Activated CD4-positive, alpha-beta T cell treated with anti-CD3 and anti-CD28 coated beads, Interleukin-2, amount 50 U/mL, for 1 hour (primary cell): ENCODE measurements around the gene SLC25A17.
"Not testable (repeated sequence)": the region's sequence is repeated elsewhere in the genome, so short reads cannot be mapped to it uniquely, and the experiment has no call there.

ENCODE experiments used
- DNase-seq: peaks from one replicate; pipeline ENCODE4 v3.0.0-alpha.2; 2020

The SLC25A17 gene

GRCh38 chr22:40818192-40818746 lies 877 bp downstream of the SLC25A17 start:
- no peak for DNase-seq

DNA sequence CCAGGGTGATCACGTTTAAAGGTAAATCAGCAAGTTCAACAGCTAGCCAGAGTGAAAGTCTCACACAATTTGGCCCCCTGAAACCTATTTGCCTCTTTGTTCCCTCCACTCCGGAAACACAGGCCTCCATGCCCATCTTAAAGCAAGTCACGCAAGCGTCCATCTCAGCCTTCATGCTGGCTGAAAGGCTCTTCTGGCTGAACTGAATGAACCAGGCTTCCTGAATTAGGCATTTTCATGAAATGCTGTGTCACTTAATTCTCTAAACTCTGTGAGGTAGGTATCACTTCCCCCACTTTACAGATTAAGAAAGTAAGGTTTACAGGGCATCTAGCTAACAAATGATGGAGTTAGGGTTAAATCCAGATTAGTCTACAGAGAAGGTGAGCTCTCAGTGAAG lies 1.4 kb downstream of the SLC25A17 start:
- DNase-seq, result no peak

GRCh38 chr22:40813912-40814315 lies 5.2 kb downstream of the SLC25A17 start:
- DNase-seq, result no peak

DNA sequence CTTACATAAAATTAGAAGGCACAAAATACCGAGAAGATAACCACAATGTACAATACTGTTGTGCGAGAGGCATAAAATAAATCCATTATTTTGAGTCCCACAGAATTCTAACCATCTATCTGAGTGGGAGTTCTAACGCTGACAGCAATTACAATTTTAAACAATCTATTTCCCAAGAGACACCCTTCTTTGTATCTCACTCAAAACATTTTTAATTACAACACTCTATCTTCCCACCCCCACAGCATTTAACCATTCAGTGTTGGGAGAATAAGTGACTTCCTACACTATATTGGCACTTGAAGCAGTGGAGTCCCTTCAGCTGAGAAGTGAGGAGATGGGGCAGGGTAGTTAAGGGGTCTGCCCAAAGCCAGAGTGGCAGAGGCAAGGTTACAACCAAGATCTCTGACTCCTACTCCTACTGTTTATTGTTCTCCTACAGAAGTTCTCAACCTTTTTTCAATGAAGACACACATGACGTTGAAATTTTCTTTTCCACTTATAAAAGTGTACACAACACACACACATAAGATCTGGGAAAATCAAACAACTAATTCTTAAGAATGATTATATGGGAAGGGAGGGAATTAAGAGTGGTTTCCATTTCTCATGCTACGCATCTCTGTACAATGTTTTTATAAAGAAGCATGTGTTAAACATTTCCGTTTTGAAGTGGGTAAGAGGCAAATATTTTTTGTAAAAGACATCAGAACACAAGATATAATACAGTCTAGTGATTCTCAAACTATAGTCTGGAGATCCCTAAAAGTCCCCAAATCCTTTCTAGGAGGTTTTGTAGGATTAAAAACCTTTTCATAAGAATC lies 10.9 kb downstream of the SLC25A17 start:
- DNase-seq, result no peak

DNA sequence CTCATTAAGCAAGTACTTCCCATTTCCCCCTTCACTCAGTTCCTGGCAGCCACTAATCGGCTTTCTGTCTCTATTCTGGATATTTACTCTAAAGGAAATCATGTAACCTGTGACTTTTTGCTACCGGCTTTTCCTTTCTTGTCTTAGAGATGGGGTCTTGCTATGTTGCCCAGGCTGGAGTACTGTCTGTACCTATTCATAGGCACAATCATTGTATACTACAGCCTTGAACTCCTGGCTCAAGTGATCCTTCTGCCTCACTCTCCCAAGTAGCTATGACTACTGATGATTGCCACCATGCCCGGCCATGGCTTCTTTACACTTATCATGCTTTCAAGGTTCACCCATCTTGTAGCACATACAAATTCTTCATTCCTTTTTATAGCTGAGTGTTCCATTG lies 12.4 kb downstream of the SLC25A17 start:
- no peak for DNase-seq

GRCh38 chr22:40805699-40806203 lies 13.4 kb downstream of the SLC25A17 start:
- DNase-seq, result no peak

DNA sequence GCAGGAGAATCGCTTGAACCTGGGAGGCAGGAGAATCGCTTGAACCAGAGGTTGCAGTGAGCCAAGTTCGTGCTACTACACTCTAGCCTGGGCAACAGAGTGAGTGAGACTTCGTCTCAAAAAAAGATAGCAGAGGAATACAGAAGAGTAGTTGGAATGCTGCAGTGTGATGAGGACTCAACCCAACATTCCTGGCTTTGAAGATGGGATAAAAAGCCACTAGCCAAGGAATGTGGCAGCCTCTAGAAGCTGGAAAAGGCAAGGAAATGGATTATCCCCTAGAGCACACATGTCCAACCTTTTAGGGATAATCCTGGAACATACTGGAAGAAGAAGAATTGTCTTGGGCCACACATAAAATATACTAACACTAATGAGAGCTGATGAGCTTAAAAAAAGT lies 13.9 kb downstream of the SLC25A17 start:
- DNase-seq, result no peak

DNA sequence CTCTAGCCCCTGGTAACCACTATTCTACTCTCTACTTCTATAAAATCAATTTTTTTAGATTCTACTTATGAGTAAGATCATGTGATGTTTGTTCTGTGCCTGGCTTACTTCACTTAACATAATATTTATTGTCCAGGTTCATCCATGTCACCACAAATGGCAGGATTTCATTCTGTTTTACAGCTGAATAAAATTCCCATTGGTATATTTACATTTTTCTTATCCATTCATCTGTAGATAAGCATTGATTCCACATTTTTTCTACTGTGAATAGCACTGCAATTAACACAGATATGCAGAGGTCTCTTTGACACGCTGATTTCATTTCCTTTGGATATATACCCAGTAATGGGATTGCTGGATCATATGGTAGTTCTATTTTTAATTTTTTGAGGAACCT lies 15.8 kb downstream of the SLC25A17 start:
- DNase-seq, result no peak

- no peak for DNase-seq
These were observed 20.1 kb downstream of the SLC25A17 start for GRCh38 chr22:40799008-40799407.

DNA sequence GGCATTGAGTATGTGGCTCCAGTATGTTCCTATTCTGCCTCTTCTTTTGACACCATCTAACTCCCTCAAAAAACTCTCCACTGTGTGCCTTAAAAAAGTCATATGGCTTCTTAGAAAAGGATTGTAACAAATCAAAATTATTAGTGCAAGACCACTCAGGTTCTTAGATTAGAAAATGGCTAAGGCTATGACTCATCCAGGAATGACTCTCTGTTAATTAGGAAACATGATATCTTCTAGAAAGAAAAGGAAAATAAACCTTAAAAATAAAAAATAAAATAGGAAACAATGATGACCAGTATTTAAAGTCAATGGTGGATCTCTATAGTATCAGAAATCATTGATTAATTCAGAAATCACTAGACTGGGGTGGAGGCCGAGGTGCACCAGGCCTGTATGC lies 21.7 kb downstream of the SLC25A17 start:
- DNase-seq, result no peak

- DNase-seq, result no peak
These were observed 26.7 kb downstream of the SLC25A17 start for GRCh38 chr22:40792451-40792850.

DNA sequence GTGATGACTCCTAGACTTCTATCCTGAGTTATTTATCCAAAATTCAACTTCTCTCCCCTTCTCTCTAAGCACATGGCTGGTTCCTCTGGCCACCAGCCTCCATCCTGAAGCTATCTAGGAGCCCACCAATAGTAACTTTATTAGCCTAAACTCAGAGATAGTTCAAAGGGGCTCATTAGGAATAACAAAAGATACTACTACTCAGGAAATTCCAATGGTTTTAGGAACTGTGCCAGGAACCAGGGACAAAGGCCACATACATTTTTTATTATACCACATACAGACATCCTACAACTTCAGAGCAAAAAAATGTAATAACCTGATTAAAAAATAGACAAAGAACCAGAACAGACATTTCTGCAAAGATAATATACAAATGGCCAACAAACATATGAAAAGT lies 27.9 kb downstream of the SLC25A17 start:
- no peak for DNase-seq

- no peak for DNase-seq
These were observed 30.0 kb downstream of the SLC25A17 start for GRCh38 chr22:40789131-40789530.

GRCh38 chr22:40782521-40782920 lies 36.6 kb downstream of the SLC25A17 start:
- DNase-seq, result no peak

GRCh38 chr22:40781749-40782148 lies 37.4 kb downstream of the SLC25A17 start:
- DNase-seq, result not testable (repeated sequence)

- no peak for DNase-seq
These were observed 49.4 kb downstream of the SLC25A17 start for GRCh38 chr22:40769761-40770160.

GRCh38 chr22:40768206-40768605 lies 50.9 kb downstream of the SLC25A17 start:
- no peak for DNase-seq

GRCh38 chr22:40766956-40767355 lies 52.2 kb downstream of the SLC25A17 start:
- no peak for DNase-seq

- DNase-seq, result no peak
These were observed 54.2 kb downstream of the SLC25A17 start for GRCh38 chr22:40764763-40765441.

GRCh38 chr22:40759294-40759840 lies 59.8 kb downstream of the SLC25A17 start:
- no peak for DNase-seq

DNA sequence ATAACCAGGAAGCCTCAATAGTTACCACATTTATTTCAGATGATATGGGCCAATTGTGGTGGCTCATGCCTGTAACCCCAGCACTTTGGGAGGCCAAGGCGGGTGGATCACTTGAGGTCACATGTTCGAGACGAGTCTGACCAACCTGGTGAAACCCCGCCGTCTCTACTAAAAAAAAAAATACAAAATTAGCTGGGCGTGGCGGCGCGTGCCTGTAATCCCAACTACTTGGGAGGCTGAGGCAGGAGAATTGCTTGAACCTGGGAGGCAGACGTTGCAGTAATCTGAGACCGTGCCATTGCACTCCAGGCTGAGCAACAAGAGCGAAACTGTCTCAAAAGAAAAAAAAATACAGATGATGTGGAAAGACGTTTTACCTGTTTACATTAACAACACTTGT lies 60.3 kb downstream of the SLC25A17 start:
- not testable (repeated sequence) for DNase-seq

- DNase-seq, result no peak
These were observed 60.8 kb downstream of the SLC25A17 start for GRCh38 chr22:40758390-40758789.

DNA sequence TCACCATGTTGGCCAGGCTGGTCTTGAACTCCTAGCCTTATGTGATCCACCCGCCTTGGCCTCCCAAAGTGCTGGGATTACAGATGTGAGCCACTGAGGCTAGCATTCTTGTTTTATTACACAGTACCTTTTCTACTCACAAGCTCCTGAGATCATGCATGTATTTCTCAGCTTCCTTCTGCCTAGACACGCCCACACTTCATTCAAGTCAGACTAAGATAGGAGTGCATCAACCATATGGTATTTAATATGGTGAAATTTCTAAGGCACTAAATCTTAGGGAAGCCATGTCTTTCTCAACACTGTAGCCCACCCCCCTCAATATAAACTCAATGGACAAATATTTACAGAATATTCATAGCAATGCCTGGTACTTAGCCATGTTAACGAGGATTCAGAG lies 62.1 kb downstream of the SLC25A17 start:
- DNase-seq, result no peak

- DNase-seq, result no peak
These were observed 66.0 kb downstream of the SLC25A17 start for GRCh38 chr22:40753114-40753513.
